ENCODE data around the gene KRT72.

- TF ChIP-seq EZH2 (IDR thresholded peaks at IDR 0.05; ENCODE audit: low read length, unreplicated experiment), result no peak
- TF ChIP-seq, protein P1, sequence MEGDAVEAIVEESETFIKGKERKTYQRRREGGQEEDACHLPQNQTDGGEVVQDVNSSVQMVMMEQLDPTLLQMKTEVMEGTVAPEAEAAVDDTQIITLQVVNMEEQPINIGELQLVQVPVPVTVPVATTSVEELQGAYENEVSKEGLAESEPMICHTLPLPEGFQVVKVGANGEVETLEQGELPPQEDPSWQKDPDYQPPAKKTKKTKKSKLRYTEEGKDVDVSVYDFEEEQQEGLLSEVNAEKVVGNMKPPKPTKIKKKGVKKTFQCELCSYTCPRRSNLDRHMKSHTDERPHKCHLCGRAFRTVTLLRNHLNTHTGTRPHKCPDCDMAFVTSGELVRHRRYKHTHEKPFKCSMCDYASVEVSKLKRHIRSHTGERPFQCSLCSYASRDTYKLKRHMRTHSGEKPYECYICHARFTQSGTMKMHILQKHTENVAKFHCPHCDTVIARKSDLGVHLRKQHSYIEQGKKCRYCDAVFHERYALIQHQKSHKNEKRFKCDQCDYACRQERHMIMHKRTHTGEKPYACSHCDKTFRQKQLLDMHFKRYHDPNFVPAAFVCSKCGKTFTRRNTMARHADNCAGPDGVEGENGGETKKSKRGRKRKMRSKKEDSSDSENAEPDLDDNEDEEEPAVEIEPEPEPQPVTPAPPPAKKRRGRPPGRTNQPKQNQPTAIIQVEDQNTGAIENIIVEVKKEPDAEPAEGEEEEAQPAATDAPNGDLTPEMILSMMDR (conservative IDR thresholded peaks at IDR 0.05; ENCODE audit: low read depth, low read length), result no peak
- TF ChIP-seq EZH2phosphoT487 (IDR thresholded peaks at IDR 0.05; ENCODE audit: borderline replicate concordance, low read length), result no peak
Observed at GRCh38 chr12:52581481-52581880, 19.8 kb downstream of the KRT72 start.
